HL-60 (cell line): ENCODE results near the gene DNLZ.
A peak's percentile ranks its signal among the peaks of the same experiment; 100 is the strongest.

ENCODE experiments used
- GABPA ChIP-seq: IDR thresholded peaks from 2 replicates; pipeline ENCODE4 v1.6.1; 2012; ENCODE audit warnings: low read depth
- POLR2AphosphoS5 ChIP-seq: IDR thresholded peaks from 2 replicates; pipeline ENCODE4 v1.6.1; 2012; ENCODE audit warnings: low read depth
- SPI1 ChIP-seq: IDR thresholded peaks from 2 replicates; pipeline ENCODE4 v1.6.1; 2012; ENCODE audit warnings: low read depth, mild to moderate bottlenecking, borderline replicate concordance
- TF ChIP-seq, protein P1 (sequence below): IDR thresholded peaks from one replicate; pipeline ENCODE4 v1.5.1; 2011; ENCODE audit warnings: low read length, control low read depth, inconsistent platforms; ENCODE audit not compliant: insufficient read depth

DNA sequence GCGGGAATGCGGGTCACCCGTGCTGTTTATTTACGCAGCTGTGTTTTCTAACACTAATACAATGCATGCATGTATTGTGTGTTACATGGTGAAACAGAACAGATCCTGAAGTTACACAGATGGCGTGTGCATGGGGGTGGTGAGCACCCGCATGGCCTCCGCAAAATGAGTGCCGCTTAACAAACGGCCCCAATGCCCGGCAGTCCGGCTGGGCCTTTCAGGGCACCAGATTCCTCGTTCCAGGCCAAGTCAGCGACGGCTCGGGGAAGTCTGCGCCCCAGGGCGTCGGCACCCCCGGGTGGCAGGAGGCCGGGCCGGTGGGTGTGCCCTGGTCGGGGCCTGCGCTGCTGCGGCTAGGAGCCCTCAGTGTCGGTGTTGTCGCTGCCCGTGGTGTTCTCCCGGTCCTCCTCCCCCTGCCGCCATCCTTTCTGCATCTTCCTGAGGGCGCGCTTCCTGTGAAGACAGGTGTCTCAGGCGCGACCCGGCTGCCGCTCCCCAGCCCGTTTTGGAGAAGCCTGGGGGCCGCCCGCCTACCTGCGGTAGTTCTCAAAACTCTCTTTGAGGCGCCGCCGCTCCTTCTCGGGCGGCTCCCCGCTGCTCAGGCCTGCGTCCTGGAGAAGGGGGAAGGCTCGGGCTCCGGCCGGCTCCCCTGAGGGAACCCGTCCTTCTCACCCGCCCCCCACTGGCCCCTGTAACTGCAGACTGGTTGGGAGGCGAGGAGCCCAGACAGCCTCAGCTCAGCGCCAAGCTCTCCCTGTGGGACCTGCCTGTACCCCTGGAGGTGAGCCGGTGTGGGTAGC lies 605 bp upstream of the DNLZ start:
- TF ChIP-seq, protein P1, sequence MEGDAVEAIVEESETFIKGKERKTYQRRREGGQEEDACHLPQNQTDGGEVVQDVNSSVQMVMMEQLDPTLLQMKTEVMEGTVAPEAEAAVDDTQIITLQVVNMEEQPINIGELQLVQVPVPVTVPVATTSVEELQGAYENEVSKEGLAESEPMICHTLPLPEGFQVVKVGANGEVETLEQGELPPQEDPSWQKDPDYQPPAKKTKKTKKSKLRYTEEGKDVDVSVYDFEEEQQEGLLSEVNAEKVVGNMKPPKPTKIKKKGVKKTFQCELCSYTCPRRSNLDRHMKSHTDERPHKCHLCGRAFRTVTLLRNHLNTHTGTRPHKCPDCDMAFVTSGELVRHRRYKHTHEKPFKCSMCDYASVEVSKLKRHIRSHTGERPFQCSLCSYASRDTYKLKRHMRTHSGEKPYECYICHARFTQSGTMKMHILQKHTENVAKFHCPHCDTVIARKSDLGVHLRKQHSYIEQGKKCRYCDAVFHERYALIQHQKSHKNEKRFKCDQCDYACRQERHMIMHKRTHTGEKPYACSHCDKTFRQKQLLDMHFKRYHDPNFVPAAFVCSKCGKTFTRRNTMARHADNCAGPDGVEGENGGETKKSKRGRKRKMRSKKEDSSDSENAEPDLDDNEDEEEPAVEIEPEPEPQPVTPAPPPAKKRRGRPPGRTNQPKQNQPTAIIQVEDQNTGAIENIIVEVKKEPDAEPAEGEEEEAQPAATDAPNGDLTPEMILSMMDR = no peak
- TF ChIP-seq SPI1 = no peak
- peak; percentile 2; the same call in 1 of the 2 replicates for TF ChIP-seq POLR2AphosphoS5
- no peak for TF ChIP-seq GABPA
